Activated CD4-positive, CD25-positive, alpha-beta regulatory T cell treated with anti-CD3 and anti-CD28 coated beads, Interleukin-2, amount 50 U/mL, for 24 hours (primary cell): Measurements from ENCODE around the gene EPB41L4A.

Experiments
- ATAC-seq, 2 donors: fragments of 150-1000 bp; cut with Tn5 transposase; one replicate each; pipeline ENCODE4 v1.10.0; 2021; ENCODE audit warnings: mild to moderate bottlenecking in 1 of 2, moderate library complexity in 1 of 2

EPB41L4A gene

GRCh38 chr5:112202694-112203093 is 216.4 kb downstream of the EPB41L4A start:
- ATAC-seq: no peak

GRCh38 chr5:112201141-112201540 is 217.9 kb downstream of the EPB41L4A start:
- no peak for ATAC-seq

- no peak for ATAC-seq
These were observed 218.9 kb downstream of the EPB41L4A start for GRCh38 chr5:112200131-112200530.

- ATAC-seq: no peak
These were observed 222.5 kb downstream of the EPB41L4A start for GRCh38 chr5:112196584-112196983.

- no peak for ATAC-seq
These were observed 223.2 kb downstream of the EPB41L4A start for GRCh38 chr5:112195924-112196323.

GRCh38 chr5:112192866-112193265 is 226.2 kb downstream of the EPB41L4A start:
- ATAC-seq: no peak

GRCh38 chr5:112192072-112192471 is 227.0 kb downstream of the EPB41L4A start:
- no peak for ATAC-seq

GRCh38 chr5:112189391-112189790 is 229.7 kb downstream of the EPB41L4A start:
- no peak for ATAC-seq

GRCh38 chr5:112186401-112186990 is 232.6 kb downstream of the EPB41L4A start:
- no peak for ATAC-seq

GRCh38 chr5:112183874-112184273 is 235.2 kb downstream of the EPB41L4A start:
- no peak for ATAC-seq

- ATAC-seq: peak in 1 of 2 donors; percentile 33
These were observed 235.9 kb downstream of the EPB41L4A start for GRCh38 chr5:112183103-112183711.

- no peak for ATAC-seq
These were observed 239.8 kb downstream of the EPB41L4A start for GRCh38 chr5:112179290-112179689.

- ATAC-seq: peak; percentile 48 to 64
These were observed 244.0 kb downstream of the EPB41L4A start for GRCh38 chr5:112174959-112175594.

GRCh38 chr5:112165897-112166737 is 253.0 kb downstream of the EPB41L4A start:
- no peak for ATAC-seq

GRCh38 chr5:112165399-112165798 is 253.7 kb downstream of the EPB41L4A start:
- no peak for ATAC-seq

GRCh38 chr5:112163435-112163834 is 255.6 kb downstream of the EPB41L4A start:
- no peak for ATAC-seq

- ATAC-seq: no peak
These were observed 257.7 kb downstream of the EPB41L4A start for GRCh38 chr5:112161392-112161748.

GRCh38 chr5:112160652-112161391 is 258.3 kb downstream of the EPB41L4A start:
- peak; percentile 94 to 95 for ATAC-seq

- ATAC-seq: no peak
These were observed 259.6 kb downstream of the EPB41L4A start for GRCh38 chr5:112159435-112159834.

GRCh38 chr5:112156211-112156610 is 262.9 kb downstream of the EPB41L4A start:
- no peak for ATAC-seq

- peak; percentile 83 to 93 for ATAC-seq
These were observed 264.0 kb downstream of the EPB41L4A start for GRCh38 chr5:112154940-112155686.

- ATAC-seq: no peak
These were observed 269.4 kb downstream of the EPB41L4A start for GRCh38 chr5:112149727-112150126.
